K562 (cell line): ENCODE results near the gene EFHC1. TPM values are rescaled to one million over a fixed set of nuclear protein-coding genes. Genes with fewer than 3 reads are reported as not detected.

ENCODE experiments used
- FOSL1 ChIP-seq: fragments of 200-800 bp; sonication (Bioruptor generic); conservative IDR thresholded peaks from 2 replicates; pipeline ENCODE4 v1.6.1; 2016; ENCODE audit warnings: missing genetic modification characterization, missing compliant biosample characterization
- MBD2 ChIP-seq: sonication (generic); IDR thresholded peaks from 2 replicates; pipeline ENCODE4 v1.6.1; 2016; ENCODE audit warnings: low read depth, borderline replicate concordance
- MCM7 ChIP-seq, 2 experiments: fragments of 450-650 bp; IDR thresholded peaks; 2 replicates each; pipeline ENCODE4 v1.6.1; 2016 to 2018
- NBN ChIP-seq: fragments of 450-650 bp; IDR thresholded peaks from 2 replicates; pipeline ENCODE4 v1.6.1; 2016; ENCODE audit warnings: low read depth, mild to moderate bottlenecking
- NFE2L1 ChIP-seq: fragments of 450-650 bp; IDR thresholded peaks from 2 replicates; pipeline ENCODE4 v1.6.1; 2016; ENCODE audit warnings: missing genetic modification characterization, low read depth, mild to moderate bottlenecking, missing compliant biosample characterization, moderate library complexity, borderline replicate concordance
- SMC3 ChIP-seq: conservative IDR thresholded peaks from 2 replicates; pipeline ENCODE4 v1.6.1; 2011; ENCODE audit warnings: low read depth, low read length, improper control_type of control experiment; ENCODE audit not compliant: insufficient read depth
- ZBTB40 ChIP-seq, 2 experiments: fragments of 450-650 bp in 1 of 2; sonication (generic) in 1 of 2; formaldehyde crosslinking in 1 of 2; IDR thresholded peaks; 2 replicates each; pipeline versions ENCODE4 v1.7.1 to v1.9.0; 2016 to 2022; ENCODE audit warnings: inconsistent platforms in 1 of 2, mild to moderate bottlenecking in 1 of 2, missing genetic modification reagents in 1 of 2
- ZNF133 ChIP-seq: fragments of 250-450 bp; sonication (Bioruptor Pico); IDR thresholded peaks from 2 replicates; pipeline ENCODE4 v1.4.0; 2020; ENCODE audit warnings: mild to moderate bottlenecking
- ZNF57 ChIP-seq: fragments of 450-650 bp; formaldehyde crosslinking; IDR thresholded peaks from 2 replicates; pipeline ENCODE4 v1.4.0; 2020; ENCODE audit warnings: mild to moderate bottlenecking, moderate library complexity
- polyA plus RNA-seq, 8 experiments: library from polyadenylated mRNA; depleted of rRNA in 4 of 8; stranded (reverse) in 5 of 8; unstranded in 3 of 8; fragments of >200 nt; fragmentation: Nextera tagmentation in 2 of 8; fragmentation: Illumina TruSeq in 1 of 8; extraction: Ambion mirVana in 2 of 8; extraction: Trizol in 1 of 8; gene quantifications; 2 replicates each; pipeline versions ENCODE4 v1.2.1 to v1.2.3, GENCODE V29; 2011 to 2014; ENCODE audit warnings: inconsistent platforms in 1 of 8, missing spikeins in 1 of 8
- total RNA-seq, 7 experiments: library from RNA; depleted of rRNA in 6 of 7; stranded (reverse); fragments of >200 nt in 6 of 7; fragmentation: Illumina TruSeq in 2 of 7; extraction: Trizol in 2 of 7; gene quantifications; 2 replicates each; pipeline versions ENCODE4 v1.2.1 to v1.2.3, GENCODE V29; 2011 to 2021; ENCODE audit warnings: low replicate concordance in 1 of 7

Gene EFHC1
- total and polyA plus RNA-seq, 9 of the 15 experiments (the other 6 are each of a cell fraction or from before 2014, with no cell fraction given), result 9.5 to 31.0 (median 14.9) TPM

DNA sequence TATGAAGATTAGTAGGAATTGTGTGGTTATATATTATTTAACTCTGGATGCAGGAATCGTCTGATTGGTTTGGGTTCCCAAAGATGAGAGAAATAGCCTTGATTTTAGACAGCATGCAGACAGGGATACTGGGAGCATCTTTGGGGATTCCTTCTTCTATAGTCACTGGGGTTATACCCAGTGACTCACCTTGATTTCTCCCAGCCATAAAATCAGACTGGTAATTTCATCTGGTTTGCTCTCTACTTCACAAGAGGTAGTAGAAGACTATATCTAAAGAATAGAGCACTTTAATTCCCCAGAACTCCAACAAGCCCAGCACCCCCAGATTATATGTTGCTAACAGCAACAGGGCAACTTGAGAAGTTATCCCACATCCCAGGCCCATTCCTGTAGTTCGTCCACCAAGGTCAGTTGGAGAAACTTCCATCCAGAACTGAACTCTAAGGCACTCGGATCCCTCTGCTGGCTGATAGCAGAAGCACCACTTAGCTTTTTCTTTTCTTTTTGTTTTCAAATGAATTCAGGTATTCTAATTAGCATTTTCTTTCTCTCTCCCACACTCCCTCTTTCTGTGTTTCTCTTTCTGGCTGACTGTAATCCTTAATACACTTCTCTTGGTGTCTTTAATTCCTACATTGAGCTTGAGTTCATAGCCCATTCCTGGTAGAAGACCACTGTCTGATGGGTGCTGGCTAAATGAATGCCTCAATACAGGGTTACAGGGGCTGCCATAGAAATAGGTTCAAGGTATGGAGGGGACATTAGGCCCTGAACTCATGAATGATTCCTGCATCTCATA, 20.4 kb upstream of the EFHC1 start (continued):
- TF ChIP-seq MBD2 (no peak), MCM7 (IDR thresholded peaks at IDR 0.05) (no peak), NFE2L1 (no peak), ZBTB40 (IDR thresholded peaks at IDR 0.05) (no peak), ZBTB40 (CRISPR knock-in tag; IDR thresholded peaks at IDR 0.05) (no peak), ZNF133 (no peak), FOSL1 (tag) (0 out of 2 replicates have a peak, but pooled peaks have one; percentile 14), ZNF57 (CRISPR knock-in tag) (no peak), SMC3 (peak; percentile 93), NBN (0 out of 2 replicates have a peak, but pooled peaks have one; percentile 30)
